ENCODE measurements around the gene OR1F1.
"Not testable (repeated sequence)": the region's sequence is repeated elsewhere in the genome, so short reads cannot be mapped to it uniquely, and the experiment has no call there.

OR1F1 gene

DNA sequence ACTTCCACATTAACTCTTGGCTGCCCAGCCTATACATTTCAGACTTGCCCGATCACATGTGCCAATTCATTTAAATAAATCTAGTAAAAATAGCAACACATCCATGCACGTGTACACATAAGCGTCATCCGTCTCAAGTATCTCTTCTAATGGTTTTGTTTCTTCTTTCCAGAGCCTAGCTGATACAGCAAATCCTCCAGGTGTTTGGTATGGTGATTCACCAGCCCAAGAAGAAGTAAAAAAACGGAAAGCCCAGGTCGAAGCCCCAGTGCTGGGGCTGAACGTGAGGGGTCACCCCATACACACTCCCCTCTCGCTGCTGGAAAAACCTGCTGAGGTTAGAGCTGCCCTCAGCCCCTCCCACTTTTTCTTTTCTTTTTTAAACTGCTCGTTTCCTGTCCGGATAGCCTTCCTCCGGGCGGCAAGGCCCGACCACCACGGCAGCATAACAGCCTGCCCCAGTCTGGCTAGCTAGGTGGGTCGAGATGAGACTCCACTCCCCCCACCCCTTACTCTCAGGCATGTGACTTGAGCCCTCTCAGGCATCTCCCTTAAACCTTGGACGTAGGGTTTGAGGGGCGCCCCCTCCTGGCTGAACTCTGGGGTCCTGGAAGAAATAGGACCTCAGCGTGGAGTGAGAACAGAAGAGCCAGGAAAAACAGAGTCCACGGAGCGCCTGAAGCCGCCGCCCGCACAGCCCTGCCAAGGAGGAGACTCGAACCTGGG, 13.9 kb upstream of the OR1F1 start:
- no peak for DNase-seq

DNA sequence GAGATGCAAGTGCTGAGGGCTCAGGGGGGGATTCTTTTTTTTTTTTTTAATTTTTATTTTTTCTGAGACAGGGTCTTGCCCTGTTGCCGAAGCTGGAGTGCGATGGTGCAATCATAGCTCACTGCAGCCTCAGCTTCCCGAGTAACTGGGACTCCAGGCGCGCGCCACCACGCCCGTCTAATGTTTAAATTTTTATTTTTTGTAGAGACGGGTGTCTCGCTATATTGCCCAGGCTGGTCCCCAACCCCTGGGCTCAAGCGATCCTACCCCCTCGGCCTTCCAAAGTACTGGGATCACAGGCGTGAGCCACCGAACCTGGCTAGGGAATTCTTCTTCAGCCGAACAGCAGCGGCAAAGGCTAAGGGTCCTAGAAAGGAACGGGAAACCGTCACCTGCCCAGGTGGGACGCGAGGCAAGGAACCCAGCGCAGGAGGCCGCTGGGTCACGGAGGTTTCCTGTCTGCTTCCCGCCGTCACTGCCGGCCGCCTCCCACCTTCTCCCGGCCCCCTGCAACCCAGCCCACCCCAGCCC, 13.3 kb upstream of the OR1F1 start:
- no peak for DNase-seq

DNA sequence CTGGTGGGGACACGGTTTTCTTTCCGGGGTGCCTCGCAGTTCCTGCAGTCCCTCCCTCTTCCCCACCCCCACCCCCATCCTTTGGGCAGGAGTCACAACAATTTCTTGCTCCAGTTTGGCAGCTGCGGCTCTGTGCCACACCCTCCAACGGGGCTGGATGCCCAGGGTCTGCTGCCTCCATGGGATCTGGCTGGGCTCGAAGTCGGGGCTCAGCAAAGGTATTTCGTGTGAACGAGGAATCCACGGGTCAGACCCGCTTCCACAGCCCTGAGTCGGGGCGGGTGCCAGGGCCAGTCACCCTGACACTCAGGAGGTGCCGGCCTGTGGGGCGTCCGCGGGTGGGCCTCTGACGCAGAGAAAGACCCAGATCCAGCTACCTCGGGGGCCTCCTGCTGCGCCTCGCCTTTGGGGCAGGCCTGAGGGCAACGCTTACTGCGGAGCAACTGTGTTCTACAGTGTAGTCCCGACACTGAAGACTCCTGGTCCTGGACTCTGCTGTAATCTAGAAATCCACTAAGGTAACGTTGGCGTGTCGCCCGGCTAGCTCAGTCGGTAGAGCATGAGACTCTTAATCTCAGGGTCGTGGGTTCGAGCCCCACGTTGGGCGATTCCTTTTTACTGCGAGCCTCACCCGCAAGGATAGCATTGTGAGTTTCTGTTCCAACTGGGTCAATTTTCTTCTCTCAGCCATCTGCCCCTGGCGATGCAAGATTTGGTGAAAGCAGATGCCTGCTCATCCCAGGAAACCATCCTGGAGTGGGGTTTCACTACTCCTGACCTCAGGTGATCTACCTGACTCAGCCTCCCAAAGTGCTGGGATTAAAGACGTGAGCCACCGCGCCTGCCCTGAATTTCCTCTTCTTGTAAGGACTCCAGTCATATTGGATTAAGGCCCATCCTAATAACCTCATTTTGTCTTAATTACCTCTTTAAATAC, 12.6 kb upstream of the OR1F1 start:
- DNase-seq = no peak

DNA sequence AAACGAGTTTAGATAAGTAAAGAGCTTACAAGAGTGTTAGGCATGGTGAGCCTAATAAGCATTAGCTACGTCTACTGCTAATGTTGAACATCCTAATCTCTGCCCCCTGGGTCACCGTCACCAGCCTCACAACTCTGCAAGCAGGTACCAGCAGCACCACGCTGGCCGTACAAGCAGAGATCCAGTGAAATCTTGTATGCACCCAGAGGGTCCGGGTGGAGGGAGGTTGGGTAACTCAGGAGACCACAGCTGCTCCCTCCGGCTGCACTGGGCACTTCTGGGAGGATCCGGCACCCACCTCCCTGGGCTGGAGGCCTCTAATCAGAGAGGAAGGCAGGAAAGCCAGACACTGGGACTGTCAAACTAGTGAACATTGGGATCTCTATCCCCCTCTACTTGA, 8.4 kb upstream of the OR1F1 start:
- DNase-seq = no peak

DNA sequence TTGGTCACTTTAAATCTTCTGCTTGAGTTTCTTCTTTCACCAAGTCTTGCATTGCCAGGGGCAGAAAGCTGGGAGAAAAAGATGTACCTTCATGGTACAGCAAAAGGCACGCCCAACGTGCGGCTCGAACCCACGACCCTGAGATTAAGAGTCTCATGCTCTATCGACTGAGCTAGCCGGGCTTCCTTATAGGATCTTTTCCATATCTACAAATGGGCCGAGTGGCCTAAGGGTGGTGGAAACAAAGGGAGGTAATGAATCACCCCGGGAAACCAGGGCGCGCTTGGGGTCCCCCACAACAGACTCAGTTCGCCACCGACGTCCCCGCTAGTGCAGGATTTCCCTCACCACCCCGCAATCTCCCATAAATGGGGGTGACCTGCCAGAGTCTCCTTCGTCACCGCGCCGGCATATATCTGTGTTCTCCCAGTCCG, 7.5 kb upstream of the OR1F1 start:
- DNase-seq = no peak

DNA sequence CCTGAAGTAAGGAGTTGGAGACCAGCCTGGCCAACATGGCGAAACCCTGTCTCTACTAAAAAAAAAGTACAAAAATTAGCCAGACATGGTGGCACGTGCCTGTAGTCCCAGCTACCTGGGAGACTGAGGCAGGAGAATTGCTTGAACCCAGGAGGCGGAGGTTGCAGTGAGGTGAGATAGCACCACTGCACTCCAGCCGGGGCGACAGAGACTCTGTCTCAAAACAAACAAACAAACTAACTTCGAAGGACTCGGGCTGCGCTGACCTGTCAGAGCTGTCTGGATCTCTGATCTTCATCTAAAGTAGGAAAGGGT, 5.8 kb upstream of the OR1F1 start:
- DNase-seq = not testable (repeated sequence)

DNA sequence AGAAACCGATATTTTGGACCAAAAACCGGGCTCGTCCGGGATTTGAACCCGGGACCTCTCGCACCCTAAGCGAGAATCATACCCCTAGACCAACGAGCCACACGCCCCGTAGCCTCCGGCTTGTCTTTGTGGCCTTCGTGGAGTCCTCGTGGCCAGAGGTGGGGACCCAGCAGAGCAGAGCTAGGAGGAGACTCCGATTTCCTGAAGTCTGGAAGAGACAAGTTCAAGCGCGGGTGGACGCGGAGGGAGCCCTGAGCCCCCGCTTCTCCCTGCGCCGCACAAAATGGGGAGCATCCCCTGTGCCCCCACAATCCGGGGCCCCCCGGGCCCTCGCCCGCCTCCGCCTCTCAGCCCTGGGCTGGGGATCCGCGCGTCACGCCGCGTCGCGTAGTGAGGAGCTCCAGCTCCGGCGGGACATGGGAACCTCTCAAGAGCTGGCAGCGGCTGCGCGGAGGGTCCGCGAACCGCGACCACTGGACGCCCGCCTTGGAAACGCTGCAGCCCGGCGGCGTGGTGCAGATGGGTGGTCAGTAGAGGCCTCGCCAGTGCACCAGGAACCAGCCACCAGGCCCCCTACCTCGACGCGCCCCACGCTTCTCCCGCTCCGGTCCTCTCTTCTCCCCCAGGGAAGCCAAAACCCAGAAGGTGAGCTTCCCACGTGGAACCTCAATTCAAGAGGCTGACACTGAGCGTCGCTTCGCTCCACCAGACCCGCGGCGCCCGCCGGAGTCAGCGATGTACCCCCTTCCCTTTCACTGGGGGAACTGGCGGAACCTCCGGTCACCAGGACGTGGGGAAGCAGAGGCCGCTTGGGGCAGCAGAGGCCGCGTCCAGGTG, 5.2 kb upstream of the OR1F1 start:
- no peak for DNase-seq

DNA sequence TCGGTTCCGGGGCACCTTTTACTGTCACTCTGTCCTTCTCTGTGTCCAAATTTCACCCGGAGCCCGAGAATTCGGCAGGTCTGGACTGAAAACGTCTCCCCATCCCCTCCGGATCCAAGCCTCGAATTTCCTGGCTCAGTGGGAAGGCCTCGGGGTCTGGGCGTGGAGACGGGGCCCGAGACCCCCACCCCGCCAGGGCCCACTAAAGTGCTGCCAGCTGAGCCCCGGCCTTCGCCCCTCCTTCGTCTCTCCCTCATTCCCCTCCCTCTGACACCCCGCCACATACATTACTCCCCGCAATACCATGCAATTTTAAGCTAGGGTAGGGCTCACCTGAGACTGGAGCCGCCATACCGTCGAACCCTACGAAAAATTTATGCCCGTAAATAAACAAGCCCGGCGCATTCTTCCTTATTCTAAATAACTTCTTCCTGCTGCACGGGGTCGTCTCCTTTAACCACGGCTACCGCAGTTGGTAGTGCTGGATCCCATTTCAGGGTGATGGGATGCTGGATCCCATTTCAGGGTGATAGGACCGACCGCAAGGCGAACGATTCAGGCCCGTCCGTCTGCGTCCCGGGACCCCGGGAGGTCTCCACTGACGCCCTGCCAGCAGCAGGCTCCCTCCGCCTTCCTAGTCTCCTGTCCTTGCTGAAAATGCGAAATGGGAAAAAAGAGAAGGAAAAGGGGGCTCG, 4.4 kb upstream of the OR1F1 start:
- no peak for DNase-seq

DNA sequence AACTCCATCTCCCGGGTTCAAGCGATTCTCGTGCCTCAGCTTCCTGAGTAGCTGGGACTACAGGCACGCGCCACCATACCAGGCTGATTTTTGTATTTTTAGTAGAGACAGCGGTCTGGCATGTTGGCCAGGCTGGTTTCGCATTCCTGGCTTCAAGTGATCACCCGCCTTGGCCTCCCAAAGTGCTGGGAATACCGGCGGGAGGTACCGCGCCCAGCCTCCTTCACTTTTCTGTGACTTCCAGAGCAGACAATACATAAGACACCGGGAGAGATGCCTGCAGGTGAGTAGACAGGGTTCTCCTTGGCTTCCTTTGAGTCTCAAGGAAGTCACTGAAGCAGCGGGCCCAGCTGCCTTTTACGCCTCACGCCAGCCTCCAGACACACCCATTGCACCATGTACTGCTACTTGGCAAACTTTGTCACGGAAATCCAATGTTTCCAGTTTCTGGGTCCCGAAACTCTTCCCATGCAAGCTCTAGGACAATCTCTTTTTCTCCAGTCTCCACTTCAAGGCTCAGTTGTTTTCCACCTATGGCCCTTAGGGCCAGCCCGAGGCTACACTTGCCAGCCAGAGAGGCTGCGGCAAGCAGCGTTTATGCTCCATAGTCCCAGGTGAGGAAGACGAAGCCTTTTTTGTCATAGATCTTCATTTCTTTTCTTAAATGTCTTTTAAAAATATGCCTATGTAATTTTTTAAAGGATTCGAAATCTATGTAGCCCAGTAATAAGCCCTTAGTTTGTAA, 886 bp upstream of the OR1F1 start:
- no peak for DNase-seq

DNA sequence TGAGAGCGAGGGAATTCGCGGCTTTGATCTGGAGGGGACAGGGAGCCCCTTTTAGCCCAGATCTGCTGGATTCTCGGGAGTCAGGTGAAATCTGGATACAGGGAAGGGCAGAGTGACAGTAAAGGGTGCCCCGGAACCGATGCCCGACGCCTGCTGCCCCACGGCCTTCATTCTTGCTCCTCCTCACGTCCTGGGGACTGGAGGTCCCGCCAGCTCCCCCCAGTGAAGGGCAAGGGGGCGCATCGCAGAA, 596 bp downstream of the OR1F1 start:
- DNase-seq = no peak

DNA sequence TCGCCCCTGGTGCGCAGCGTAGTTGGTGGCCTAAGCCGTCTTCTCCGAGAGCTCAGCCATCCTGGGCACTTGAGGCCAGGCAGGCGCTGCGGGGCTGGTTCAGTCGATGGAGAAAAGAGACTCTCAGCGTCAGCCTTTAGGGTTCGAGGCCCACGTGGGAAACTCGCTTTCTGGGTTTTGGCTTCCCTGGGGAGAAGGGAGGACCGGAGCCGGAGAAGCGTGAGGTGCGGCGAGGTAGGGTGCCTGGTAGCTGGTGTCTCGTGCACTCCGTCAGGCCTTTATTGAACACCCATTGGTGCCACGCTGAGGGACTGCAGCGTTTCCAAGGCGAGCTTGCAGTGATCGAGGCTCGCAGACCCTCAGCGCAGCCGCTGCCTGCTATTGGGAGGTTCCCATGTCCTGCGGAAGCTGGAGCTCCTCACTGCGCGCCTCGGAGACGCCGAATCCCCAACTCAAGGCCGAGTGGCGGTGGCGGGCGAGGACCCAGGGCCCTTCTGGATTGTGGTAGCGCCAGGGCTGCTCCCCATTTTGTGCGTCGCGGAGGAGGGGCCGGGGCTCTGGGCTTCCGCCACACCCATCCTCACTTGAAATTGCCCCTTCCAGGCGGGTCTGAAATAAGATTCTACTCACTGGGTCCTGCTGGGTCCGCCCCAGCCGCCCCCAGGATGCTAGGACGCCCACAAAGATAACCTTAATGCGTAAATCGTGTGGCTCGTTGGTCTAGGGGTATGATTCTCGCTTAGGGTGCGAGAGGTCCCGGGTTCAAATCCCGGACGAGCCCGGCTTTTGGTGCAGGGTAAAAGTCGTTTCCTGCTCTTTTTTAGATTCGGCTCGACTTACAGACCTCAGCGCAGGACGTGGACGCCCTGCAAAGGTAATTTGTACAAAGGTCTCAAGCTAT, 1.2 kb downstream of the OR1F1 start:
- no peak for DNase-seq

DNA sequence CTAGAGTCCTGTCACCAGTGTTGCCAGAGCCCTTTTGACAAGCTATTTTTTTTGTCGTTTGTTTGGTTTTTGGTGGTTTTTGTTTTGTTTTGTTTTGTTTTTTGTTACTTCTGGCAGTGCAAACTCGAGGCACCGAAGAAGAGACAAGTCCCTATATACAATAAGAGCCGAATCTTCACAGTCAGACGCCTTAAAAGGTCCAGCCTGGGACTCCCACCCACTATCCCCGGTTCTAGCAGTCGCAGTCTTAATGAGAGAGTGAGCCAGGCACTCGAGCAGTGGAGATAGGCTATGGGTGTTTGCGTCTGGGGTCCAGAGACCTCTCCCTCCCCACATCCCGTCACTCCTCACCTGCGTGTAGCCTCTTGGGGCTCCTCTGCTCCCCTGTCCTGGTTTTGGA, 1.9 kb downstream of the OR1F1 start:
- no peak for DNase-seq

DNA sequence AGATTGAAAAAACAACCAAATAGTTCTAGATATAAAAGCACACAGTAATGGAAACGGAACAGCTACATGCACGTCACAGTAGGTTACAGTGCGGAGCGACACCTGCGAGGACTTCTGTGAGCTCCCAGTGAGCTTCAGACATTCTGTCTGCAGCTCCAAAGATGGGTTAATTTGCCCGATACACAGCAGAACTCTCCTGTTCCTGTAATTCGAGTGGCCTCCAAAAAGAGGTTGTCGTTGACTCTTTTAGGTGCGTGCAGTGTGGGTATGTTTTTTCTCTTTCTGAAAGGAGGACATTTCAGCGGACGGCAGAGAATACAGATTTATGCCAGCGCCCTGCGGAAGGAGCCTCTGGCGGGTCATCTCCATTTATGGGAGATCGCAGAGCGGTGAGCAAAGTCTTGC, 2.9 kb downstream of the OR1F1 start:
- no peak for DNase-seq

DNA sequence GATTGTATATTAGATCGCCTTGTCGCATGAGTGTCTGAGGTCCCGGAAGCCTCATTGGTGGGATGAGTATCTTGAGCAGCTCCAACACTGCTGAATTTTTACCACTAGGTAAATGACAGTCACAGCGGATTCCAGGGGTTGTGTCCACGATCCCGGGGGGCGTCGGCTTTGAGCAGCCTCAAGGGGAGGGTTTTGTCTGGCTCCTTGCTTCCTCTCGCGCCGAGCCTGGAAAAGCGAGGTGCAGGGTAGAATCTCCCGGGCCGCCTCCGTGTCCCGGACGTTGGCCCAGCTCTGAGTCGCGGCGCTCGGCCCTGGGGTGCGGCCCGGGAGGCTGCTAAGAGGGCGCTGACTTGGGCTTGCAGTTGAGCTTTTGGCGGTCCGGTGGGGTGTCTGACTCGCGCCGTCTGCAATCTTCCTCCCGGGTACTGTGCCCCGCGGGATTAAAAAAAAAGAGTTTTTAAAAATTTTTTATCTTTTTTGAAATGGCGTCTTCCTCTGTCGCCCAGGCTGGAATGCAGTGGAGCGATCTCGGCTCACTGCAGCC, 4.5 kb downstream of the OR1F1 start:
- no peak for DNase-seq

DNA sequence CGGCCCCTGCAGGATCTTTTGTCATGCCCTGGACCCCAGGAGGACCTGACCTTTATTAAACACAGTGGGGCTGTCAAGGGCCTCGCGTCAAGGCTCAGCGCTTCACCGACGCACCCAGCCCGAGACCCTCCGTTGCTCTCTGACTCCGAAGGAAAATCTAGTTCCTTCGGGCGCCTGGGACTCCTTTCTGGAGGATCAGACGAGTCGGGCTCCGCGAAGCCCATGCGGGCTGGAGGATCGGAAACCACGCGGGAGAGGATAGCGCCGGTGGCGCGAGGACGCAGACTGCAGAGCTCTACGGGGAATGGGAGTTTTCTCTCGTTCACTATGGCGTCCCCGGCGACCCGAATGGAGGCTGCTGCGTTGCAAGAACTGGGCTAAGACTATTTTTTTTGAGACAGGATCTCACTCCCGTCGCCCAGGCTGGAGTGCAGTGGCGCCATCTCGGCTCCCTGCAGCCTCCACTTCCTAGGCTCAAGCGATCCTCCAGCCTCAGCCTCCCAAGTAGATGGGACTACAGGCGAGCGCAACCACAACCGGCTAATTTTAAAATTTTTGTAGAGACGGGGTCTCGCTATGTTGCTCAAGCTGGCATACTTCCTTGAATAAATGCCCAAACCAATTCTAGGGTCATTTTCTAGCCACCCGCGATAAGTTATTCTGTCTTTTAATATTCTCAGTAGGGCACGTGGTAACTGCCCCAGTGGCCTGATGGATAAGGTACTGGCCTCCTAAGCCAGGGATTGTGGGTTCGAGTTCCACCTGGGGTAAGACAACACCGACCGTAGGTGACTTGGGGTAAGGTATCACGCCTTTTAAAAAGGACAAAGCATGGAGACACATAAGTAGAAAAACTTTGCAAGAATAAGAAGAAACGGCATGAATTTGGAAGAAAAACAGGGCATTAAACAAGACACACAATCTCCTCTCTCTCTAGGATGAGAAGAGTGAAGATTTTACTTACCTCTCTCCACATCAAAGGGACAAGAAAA, 5.5 kb downstream of the OR1F1 start:
- DNase-seq = no peak

DNA sequence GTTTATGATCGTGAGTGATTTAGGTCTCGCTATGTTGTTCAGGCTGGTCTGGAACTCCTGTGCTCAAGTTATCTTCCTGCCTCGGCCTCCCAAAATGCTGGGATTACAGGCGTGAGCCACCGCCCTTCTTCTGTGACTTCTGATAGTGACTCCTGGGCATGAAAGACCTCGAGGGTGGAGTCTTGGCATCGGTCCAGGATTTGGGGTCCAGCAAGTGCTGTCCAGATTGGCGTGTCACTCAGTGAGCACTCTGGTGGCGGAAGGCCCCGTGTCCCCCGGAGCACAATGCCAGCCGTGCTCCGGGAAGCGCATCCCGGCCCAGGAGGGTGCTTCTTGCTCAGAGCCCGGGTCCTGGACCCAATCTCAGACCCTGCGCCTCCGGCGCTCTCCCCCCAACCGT, 6.8 kb downstream of the OR1F1 start:
- DNase-seq = no peak

DNA sequence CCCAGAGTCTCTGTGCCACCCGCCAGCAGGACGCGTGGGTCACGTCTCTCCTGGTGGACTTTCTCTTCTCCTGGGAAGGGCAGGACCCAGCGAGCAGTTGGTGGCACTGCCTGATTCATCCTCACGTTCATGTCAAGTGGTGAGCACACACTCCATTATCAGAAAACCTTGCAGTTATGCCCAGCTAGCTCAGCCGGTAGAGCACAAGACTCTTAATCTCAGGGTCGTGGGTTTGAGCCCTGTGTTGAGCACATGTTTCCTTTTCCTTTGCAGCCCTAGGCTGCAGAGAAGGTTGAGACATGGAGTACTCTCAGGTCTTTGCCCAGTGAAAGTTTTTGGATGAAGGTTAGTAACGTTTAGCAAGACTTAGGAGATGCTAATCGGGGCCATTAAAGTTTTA, 8.0 kb downstream of the OR1F1 start:
- DNase-seq = no peak

DNA sequence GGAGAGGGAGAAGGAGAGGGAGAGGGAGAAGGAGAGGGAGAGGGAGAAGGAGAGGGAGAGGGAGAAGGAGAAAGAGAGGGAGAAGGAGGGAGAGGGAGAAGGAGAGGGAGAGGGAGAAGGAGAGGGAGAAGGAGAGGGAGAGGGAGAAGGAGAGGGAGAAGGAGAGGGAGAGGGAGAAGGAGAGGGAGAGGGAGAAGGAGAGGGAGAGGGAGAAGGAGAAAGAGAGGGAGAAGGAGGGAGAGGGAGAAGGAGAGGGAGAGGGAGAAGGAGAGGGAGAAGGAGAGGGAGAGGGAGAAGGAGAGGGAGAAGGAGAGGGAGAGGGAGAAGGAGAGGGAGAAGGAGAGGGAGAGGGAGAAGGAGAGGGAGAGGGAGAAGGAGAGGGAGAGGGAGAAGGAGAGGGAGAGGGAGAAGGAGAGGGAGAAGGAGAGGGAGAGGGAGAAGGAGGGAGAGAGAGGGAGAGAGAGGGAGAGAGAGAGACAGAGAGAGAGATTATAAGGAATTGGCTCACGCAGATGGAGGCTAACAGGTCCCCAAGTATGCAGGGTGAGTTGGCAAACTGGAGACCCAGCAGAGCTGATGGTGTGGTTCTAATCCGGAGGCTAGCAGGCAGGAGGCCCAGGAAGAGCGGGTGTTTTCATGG, 9.8 kb downstream of the OR1F1 start:
- DNase-seq = not testable (repeated sequence)
